ENCODE data around the gene ATF7IP2.

DNA sequence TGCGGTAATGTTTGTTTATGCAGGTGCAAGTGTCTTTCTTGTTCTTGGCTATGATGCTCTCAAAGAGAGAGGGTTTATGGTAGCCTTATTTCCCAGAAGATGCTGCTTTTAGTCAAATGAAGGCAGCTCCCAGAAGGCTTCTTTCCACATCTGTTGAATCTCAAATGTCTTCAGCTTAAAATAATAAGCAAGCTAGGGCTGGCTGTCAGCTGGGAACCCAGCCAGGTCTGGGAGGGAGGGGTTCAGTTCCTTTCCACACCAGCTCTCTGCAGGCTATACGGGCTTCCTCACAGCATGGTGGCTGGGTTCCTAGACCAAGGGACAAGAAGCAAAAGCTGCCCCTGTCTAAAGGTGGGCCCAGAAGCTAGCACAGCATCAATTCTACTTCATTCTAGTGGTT is 47.4 kb upstream of the ATF7IP2 start:
- TF ChIP-seq EZH2phosphoT487 (IDR thresholded peaks at IDR 0.05; ENCODE audit: borderline replicate concordance), result no peak
- TF ChIP-seq, protein P1, sequence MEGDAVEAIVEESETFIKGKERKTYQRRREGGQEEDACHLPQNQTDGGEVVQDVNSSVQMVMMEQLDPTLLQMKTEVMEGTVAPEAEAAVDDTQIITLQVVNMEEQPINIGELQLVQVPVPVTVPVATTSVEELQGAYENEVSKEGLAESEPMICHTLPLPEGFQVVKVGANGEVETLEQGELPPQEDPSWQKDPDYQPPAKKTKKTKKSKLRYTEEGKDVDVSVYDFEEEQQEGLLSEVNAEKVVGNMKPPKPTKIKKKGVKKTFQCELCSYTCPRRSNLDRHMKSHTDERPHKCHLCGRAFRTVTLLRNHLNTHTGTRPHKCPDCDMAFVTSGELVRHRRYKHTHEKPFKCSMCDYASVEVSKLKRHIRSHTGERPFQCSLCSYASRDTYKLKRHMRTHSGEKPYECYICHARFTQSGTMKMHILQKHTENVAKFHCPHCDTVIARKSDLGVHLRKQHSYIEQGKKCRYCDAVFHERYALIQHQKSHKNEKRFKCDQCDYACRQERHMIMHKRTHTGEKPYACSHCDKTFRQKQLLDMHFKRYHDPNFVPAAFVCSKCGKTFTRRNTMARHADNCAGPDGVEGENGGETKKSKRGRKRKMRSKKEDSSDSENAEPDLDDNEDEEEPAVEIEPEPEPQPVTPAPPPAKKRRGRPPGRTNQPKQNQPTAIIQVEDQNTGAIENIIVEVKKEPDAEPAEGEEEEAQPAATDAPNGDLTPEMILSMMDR (conservative IDR thresholded peaks at IDR 0.05; ENCODE audit: low read length), result no peak

All from Loucy (cell line).